IPS-18c (cell line): ENCODE data around the gene CAPN12.

ENCODE experiments used
- H3K4me3 ChIP-seq: 2 replicates; pipeline ENCODE4 v1.7.0; 2013; ENCODE audit warnings: low read depth, mild to moderate bottlenecking, low read length, moderate library complexity; ENCODE audit not compliant: insufficient read depth
- H3K9me3 ChIP-seq: one replicate; pipeline ENCODE4 v1.6.1; 2013; ENCODE audit warnings: mild to moderate bottlenecking, low read length, moderate library complexity; ENCODE audit not compliant: control insufficient read depth, insufficient read depth

The CAPN12 gene

DNA sequence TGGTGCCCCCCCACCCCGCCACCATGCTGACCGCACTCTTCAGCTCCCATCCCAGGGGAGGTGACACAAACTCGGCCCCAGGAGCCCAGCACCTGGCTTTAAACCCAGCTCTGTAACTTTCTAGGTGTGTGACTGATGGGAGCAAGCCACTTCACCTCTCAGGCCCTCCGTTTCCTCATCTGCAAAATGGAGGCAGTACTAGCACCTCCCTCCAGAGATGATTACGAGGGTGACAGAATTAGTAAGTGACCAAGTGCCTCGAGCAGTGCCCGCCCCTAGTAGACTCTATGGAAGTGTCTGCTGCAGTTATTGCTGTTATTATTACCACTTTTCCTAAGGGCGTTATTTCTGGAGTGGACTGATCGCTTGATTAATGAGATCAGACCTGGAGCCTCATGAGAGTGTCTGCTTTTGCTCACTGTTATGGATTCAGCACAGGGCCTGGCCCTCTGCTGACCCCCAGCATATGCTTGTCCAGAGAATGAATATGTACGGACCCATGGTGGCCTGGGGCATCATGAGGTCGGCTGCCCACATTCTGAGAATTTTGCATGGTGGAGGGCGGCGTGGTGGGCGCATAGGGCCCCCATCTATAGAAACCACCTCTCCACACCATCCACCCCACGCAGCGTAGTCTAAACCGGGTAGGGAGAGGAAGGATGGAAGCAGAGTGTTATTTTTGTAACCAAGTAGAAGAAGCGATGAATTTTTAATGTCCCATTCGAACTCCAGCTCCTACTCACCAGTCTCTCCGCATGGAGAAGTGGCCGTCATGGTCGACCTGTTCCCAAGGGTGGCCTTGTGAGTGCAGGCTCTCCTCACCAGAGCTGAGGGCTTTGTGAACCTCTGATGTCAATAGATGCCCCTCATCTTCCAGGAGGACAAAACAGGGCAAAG is 48.2 kb downstream of the CAPN12 start:
- H3K9me3 ChIP-seq, result no peaks in the 10 kb centered on the region
- no peak overlapping the region for H3K4me3 ChIP-seq

GRCh38 chr19:38695317-38695683 is 49.0 kb downstream of the CAPN12 start:
- H3K4me3 ChIP-seq, result no peak overlapping the region

GRCh38 chr19:38693380-38694223 is 50.7 kb downstream of the CAPN12 start:
- Histone ChIP-seq H3K9me3 (no peaks in the 10 kb centered on the region), H3K4me3 (no peak overlapping the region)

More at GRCh38 chr19:38695317-38695683, 49.0 kb downstream of the CAPN12 start:
- no peaks in the 10 kb centered on the region for H3K9me3 ChIP-seq

DNA sequence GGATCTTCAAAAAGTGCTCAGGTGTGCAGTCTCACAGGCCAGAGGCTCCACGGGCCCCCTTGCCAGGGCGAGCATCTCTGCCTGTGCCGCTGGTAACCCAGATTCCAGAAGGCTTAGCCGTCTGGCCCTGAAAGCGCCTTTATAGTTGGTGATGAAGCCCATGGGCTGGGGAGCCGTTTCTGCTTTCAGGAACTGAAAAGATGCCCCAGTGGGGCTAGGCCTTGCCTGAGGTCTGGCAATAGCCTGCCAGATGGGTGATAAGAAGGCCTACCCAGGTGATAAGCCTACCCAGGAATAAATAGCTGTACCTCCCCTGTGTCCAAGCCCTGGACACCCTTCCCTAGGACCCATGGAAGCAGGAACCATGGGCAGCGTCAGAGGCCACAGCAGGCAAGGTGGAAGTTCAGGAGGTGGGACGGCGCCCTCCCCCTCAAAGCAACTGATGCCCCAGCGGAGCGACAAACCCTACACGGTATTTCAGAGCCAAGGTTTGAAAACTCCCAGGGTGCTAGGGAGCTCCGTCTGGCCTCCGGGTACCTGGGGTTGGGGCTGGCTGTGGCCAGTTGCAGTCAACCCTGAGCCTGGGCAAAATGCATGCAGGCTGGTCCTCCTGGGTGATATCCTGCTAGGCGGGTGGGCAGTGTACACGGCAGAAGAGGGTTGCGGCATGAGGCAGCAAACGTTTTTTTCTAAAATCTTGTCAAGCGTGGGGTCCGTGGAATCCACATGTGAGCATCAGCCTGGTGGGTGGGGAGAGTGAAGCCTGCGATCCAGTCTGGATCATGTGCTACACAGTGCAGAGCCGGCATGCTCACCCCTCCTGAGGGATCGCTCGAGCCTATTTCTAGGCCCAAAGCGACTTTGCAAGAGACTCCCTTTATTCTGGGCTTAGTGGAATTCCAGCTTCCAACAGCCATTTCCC is 51.6 kb downstream of the CAPN12 start:
- Histone ChIP-seq H3K9me3 (no peaks in the 10 kb centered on the region), H3K4me3 (no peak overlapping the region)

DNA sequence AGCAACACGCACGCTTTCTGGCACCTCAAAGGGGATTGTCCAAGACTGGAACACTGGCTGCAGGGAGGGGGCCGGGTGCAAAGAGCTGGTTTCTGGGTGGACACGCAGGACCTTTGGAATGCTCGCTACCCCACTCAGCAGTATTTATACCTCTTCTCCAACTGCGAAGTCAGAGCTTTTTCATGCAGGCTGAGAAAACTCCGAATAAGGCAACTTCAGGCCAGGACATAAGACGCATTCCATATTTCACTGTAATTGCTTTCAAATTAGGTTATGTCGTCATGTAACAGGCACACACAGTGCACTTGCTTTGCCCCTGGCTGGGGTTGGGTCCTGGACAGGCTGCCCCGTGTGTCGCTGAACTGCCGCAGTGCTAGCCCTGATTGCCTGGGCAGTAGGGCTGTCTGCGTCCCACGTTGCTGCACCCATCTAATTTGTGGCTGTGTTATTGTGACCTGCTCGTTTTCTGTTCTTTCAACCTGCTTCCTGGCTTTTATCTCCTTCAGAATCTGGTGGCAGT is 52.3 kb downstream of the CAPN12 start:
- Histone ChIP-seq H3K9me3 (no peaks in the 10 kb centered on the region), H3K4me3 (no peak overlapping the region)

DNA sequence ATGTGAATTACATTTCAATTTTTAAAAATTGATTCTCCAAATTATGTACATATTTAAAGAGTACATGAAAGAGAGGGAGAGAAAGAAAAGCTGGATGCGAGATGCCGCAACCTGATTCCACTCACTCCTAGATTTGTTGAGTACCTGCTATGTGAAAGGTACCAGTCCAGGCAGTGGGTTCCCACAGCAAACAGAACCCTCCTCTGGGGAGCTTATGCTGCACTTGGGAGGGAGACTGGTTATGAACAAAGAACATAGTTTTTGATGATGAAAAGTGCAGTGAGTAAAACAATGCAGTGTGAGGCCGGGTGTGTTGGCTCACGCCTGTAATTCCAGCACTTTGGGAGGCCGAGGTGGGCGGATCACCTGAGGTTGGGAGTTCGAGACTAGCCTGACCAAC is 53.4 kb downstream of the CAPN12 start:
- H3K9me3 ChIP-seq, result no peaks in the 10 kb centered on the region

GRCh38 chr19:38690146-38690545 is 54.1 kb downstream of the CAPN12 start:
- Histone ChIP-seq H3K9me3 (no peaks in the 10 kb centered on the region), H3K4me3 (no peak overlapping the region)

More for the DNA sequence above, 53.4 kb downstream of the CAPN12 start:
- no peak overlapping the region for H3K4me3 ChIP-seq

DNA sequence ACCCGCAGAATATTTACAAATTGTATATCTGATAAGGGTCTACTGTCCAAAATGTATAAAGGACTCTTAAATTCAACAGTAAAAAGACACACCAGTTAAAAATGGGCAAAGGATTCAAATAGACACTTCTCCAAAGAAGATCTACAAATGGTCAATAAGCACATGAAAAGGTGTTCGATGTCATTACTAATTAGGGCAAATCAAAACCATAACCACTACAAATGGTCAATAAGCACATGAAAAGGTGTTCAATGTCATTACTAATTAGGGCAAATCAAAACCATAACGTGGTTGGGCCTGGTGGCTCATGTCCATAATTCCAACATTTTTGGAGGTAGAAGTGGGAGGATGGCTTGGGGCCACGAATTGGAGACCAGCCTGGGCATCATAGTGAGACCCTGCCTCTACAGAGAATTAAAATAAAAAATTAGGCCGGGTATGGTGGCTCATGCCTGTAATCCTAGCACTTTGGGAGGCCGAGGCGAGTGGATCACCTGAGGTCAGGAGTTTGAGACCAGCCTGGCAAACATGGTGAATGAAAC is 56.4 kb downstream of the CAPN12 start:
- Histone ChIP-seq H3K9me3 (no peaks in the 10 kb centered on the region), H3K4me3 (no peak overlapping the region)

- Histone ChIP-seq H3K4me3 (peak overlapping the region; percentile 15; the same call in 1 of the 2 replicates), H3K9me3 (peaks cover 2% of the 10 kb centered on the region)
Measured at GRCh38 chr19:38686530-38686888, 57.8 kb downstream of the CAPN12 start.

DNA sequence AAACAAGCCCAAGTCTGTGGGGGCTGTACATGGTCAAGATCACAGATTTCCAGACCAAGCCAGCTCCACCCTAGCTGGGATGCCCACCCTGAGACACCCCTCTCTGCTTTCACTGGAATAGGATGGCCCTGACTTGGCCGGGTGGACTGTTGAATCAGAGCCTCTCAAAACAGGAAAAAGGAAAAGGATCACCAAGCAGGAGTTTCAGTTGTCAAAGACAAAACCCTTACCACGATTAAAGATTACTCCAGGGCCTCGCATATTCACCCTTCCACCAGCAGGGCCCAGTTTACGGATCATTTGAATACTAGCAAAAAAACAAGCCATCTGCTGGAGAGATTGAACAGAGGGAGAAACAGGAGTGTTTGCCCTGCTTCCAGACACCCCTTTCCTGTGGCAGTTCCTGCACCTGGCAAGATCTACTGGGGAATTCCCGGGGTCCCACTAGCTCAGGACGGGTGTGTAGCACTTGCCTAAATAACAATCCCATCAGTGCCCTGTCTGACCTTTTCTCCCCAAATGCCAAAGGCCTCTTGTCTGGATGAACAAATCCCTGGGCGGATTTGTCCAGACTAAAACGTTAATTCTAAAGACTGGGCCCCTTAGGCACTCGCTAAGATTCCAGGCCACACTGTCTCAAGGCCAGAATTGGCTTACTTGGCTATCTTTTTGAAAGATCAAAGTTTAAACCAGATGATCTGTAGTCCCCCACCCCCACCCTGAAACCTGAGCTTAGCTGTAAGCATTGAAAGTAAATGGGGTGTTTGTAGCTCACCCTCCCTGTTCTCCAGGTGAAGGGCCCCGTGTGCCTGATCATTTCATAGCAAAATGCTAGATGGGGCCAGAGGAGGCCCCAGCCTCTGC is 58.4 kb downstream of the CAPN12 start:
- no peak overlapping the region; the same call in 1 of the 2 replicates for H3K4me3 ChIP-seq

DNA sequence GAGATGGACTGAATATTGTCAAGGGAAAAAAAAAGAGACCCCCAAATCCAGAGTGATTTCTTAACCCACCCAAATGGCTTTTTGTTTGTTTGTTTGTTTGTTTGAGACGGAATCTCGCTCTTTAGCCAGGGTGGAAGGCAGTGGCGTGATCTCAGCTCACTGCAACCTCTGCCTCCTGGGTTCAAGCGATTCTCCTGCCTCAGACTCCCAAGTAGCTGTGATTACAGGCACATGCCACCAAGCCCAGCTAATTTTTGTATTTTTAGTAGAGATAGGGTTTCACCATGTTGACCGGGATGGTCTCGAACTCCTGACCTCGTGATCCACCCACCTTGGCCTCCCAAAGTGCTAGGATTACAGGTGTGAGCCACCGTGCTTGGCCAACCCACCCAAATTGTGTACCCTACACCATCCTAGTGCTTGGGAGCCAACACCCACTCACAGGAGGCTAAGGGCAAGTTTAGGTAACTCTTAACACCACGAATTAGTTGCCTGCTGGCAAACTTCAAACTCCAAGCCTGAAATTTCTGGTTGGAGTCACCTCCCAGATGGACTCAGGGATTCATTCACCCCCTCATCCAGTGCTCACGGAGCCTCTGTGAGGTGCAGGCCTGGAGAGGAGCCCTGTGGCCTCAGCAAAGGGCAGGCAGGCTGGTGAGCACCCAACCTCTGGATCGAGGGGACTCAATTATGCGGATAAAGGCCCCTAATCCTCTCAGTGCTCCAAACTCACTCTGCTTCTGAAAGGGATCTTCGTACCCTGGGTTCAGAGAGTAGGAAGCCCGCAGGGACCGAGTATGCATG is 59.2 kb downstream of the CAPN12 start:
- Histone ChIP-seq H3K9me3 (peaks cover 2% of the 10 kb centered on the region), H3K4me3 (no peak overlapping the region)

More for the DNA sequence above, 58.4 kb downstream of the CAPN12 start:
- peaks cover 2% of the 10 kb centered on the region for H3K9me3 ChIP-seq

DNA sequence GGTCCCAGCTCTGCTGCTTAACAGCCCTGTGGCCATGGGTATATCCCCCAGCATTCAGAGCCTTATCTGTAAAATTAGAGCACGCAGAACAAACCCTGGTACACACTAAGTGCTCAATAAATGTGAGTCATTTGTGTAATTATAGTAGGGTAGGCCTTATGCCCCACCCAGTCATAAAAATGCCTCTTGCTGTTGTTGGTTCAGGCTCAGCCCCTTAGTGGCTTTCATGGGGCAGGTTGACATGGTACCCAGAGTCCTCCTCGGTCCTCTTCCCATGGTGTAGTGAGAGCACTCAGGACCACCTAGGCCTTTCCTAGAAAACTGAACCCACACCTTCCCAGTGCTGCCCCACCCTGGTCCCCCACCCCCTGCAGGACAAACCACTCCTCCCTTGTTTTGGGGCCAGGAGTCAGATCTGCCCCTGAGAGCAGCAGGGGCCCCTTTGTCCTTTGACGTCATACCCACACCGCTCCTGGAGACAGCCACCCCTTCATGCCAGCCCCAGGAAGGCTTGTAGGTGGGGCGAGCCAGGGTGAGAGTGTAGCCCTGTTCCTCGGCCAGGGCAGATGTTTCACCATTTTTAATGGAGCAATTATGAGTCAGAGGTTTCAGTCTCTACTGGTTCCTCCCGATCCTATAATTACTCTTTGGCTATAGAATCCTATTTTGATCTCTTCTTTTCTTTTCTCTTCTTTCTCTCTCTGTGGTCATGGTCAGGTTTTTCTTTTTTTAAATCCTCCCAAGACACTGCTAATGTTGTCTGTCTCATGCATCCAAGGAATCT is 60.0 kb downstream of the CAPN12 start:
- H3K4me3 ChIP-seq, result no peak overlapping the region

DNA sequence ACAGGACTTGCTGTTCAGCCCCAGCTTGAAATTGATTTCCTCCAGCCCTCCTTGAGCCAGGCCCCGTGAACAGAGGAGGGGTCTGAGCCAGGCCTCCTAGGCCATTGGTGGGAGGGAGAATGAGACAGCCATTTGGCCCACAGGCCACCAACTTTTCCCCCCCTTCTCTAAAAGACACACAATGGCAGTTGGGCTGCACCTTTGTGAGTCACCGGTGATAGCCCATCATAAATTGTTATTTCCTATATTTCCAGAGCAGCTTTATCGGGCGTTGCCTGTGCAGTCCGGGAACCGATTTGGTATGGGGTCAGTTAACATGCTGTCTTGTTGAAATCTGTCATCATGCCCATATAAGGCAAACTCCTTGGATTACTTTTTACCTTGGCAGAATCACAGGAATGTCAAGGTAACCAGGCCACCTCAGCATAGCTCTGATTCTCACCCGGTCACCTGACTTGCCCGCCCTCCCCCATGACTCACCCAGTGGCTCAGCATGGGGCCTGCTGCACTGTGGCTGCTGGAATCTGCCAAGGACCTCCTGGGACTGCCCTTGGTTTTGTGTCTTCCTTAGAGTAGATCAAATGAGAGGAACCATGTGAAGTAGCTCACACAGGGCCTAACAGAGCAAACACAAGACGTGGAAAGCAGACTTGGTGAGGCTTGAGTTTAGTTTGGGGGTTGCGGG is 60.7 kb downstream of the CAPN12 start:
- Histone ChIP-seq H3K9me3 (peaks cover 2% of the 10 kb centered on the region), H3K4me3 (no peak overlapping the region)

More for the DNA sequence above, 60.0 kb downstream of the CAPN12 start:
- peaks cover 2% of the 10 kb centered on the region for H3K9me3 ChIP-seq

GRCh38 chr19:38682872-38683392 is 61.3 kb downstream of the CAPN12 start:
- peaks cover 2% of the 10 kb centered on the region for H3K9me3 ChIP-seq
- H3K4me3 ChIP-seq, result no peak overlapping the region
